Neural cell (in vitro differentiated cells): ENCODE measurements around the gene PSMB7. TPM values are rescaled to one million over a fixed set of nuclear protein-coding genes. Genes with fewer than 3 reads are reported as not detected.

Source experiments
- H2AFZ ChIP-seq: fragments of 200-600, 300-800 bp; sonication (generic), shearing (Covaris generic); 2 replicates; pipeline ENCODE4 v1.6.0; 2014; ENCODE audit warnings: low read depth, mild to moderate bottlenecking, antibody characterized with exemption, low read length, moderate library complexity
- H3F3A ChIP-seq: fragments of 200-600 bp; shearing (Covaris generic); 2 replicates; pipeline ENCODE4 v1.6.1; 2016; ENCODE audit warnings: mild to moderate bottlenecking, moderate library complexity, mixed read lengths, antibody characterized with exemption, low read length; ENCODE audit not compliant: insufficient read depth, poor library complexity, severe bottlenecking
- H3K27ac ChIP-seq: fragments of 200-600, 300-800 bp; sonication (generic), shearing (Covaris generic); 2 replicates; pipeline ENCODE4 v1.5.1; 2014; ENCODE audit warnings: mild to moderate bottlenecking, low read length, moderate library complexity
- H3K27me3 ChIP-seq: fragments of 300-800, 200-600 bp; sonication (generic), shearing (Covaris generic); 2 replicates; pipeline ENCODE4 v1.6.0; 2014; ENCODE audit warnings: mild to moderate bottlenecking, low read depth, low read length, moderate library complexity; ENCODE audit not compliant: insufficient read depth
- H3K36me3 ChIP-seq: fragments of 300-800, 200-600 bp; sonication (generic), shearing (Covaris generic); 2 replicates; pipeline ENCODE4 v1.5.1; 2014; ENCODE audit warnings: mild to moderate bottlenecking, antibody characterized with exemption, low read length, moderate library complexity; ENCODE audit not compliant: insufficient read depth
- H3K4me2 ChIP-seq: fragments of 300-800, 200-600 bp; sonication (generic), shearing (Covaris generic); 2 replicates; pipeline ENCODE4 v1.6.0; 2014; ENCODE audit warnings: mild to moderate bottlenecking, low read length
- H3K4me3 ChIP-seq: fragments of 300-800, 200-600 bp; sonication (generic), shearing (Covaris generic); 2 replicates; pipeline ENCODE4 v1.5.1; 2014; ENCODE audit warnings: mild to moderate bottlenecking, low read length, moderate library complexity
- H3K79me2 ChIP-seq: fragments of 200-600 bp; shearing (Covaris generic); replicated peaks from 2 replicates; pipeline ENCODE4 v1.6.0; 2014; ENCODE audit warnings: mild to moderate bottlenecking, low read length, moderate library complexity; ENCODE audit not compliant: insufficient read depth
- H3K9ac ChIP-seq: fragments of 300-800, 200-600 bp; sonication (generic), shearing (Covaris generic); 2 replicates; pipeline ENCODE4 v1.6.1; 2016; ENCODE audit warnings: mild to moderate bottlenecking, low read length, mixed read lengths
- H3K9me2 ChIP-seq: fragments of 200-600 bp; shearing (Covaris generic); 2 replicates; pipeline ENCODE4 v1.6.1; 2016; ENCODE audit warnings: mild to moderate bottlenecking, low read length, mixed read lengths; ENCODE audit not compliant: insufficient read depth
- H3K9me3 ChIP-seq: fragments of 200-600, 300-800 bp; sonication (generic), shearing (Covaris generic); 2 replicates; pipeline ENCODE4 v1.6.1; 2016; ENCODE audit warnings: mild to moderate bottlenecking, mixed run types, low read length, moderate library complexity, mixed read lengths
- H4K20me1 ChIP-seq: fragments of 200-600 bp; shearing (Covaris generic); 2 replicates; pipeline ENCODE4 v1.6.1; 2016; ENCODE audit warnings: mild to moderate bottlenecking, mixed run types; ENCODE audit not compliant: insufficient read depth
- CTCF ChIP-seq: fragments of 450-650 bp; IDR thresholded peaks from 2 replicates; pipeline ENCODE4 v1.5.1; 2014; ENCODE audit warnings: antibody characterized with exemption, mild to moderate bottlenecking, moderate library complexity; ENCODE audit not compliant: poor library complexity, severe bottlenecking
- EP300 ChIP-seq: fragments of 450-650 bp; conservative IDR thresholded peaks from 2 replicates; pipeline ENCODE4 v1.6.1; 2014; ENCODE audit warnings: antibody characterized with exemption, mild to moderate bottlenecking, moderate library complexity; ENCODE audit not compliant: poor library complexity, severe bottlenecking
- EZH2 ChIP-seq: fragments of 200-600, 300-800 bp; shearing (Covaris generic), sonication (generic); IDR thresholded peaks from 2 replicates; pipeline ENCODE4 v1.6.1; 2014; ENCODE audit warnings: antibody characterized with exemption, low read length, borderline replicate concordance, mild to moderate bottlenecking; ENCODE audit not compliant: insufficient read depth, poor library complexity, severe bottlenecking
- MXI1 ChIP-seq: fragments of 450-650 bp; conservative IDR thresholded peaks from 2 replicates; pipeline ENCODE4 v1.6.1; 2014; ENCODE audit warnings: antibody characterized with exemption, mild to moderate bottlenecking; ENCODE audit not compliant: poor library complexity, severe bottlenecking
- POLR2AphosphoS5 ChIP-seq: IDR thresholded peaks from 2 replicates; pipeline ENCODE4 v1.6.1; 2012
- RAD21 ChIP-seq: fragments of 450-650 bp; conservative IDR thresholded peaks from 2 replicates; pipeline ENCODE4 v1.6.1; 2014; ENCODE audit warnings: antibody characterized with exemption, mild to moderate bottlenecking, moderate library complexity
- REST ChIP-seq: IDR thresholded peaks from 2 replicates; pipeline ENCODE4 v1.6.1; 2012; ENCODE audit warnings: borderline replicate concordance
- SMC3 ChIP-seq: fragments of 450-650 bp; conservative IDR thresholded peaks from 2 replicates; pipeline ENCODE4 v1.6.1; 2014; ENCODE audit warnings: antibody characterized with exemption, mild to moderate bottlenecking, moderate library complexity; ENCODE audit not compliant: poor library complexity
- TAF1 ChIP-seq: IDR thresholded peaks from 2 replicates; pipeline ENCODE4 v1.6.1; 2012; ENCODE audit warnings: low read depth
- polyA plus RNA-seq: library from polyadenylated mRNA; depleted of rRNA; stranded (reverse); fragments of >200 nt; gene quantifications from 2 replicates; pipeline ENCODE4 v1.2.3, GENCODE V29; 2014

PSMB7 gene
- polyA plus RNA-seq, 1 donor from 2014 or later, result 363 TPM

- no peak overlapping the region for H3K27ac ChIP-seq
- H3K9me3 ChIP-seq, result no peaks in the 10 kb centered on the region
- no peak overlapping the region for H3K4me3 ChIP-seq
- H3K27me3 ChIP-seq, result peaks cover 17% of the 10 kb centered on the region
- H3K9ac ChIP-seq, result no peak overlapping the region
- no peak overlapping the region for H3K4me2 ChIP-seq
- no peaks in the 10 kb centered on the region for H3K9me2 ChIP-seq
- H2AFZ ChIP-seq, result no peak overlapping the region
- no peaks in the 10 kb centered on the region for H3F3A ChIP-seq
- no peaks in the 10 kb centered on the region for H3K79me2 ChIP-seq
- TF ChIP-seq CTCF (no peak), TAF1 (no peak), MXI1 (no peak), EZH2 (no peak), SMC3 (no peak), RAD21 (no peak), EP300 (no peak), REST (no peak), POLR2AphosphoS5 (no peak)
- no peaks in the 10 kb centered on the region for H4K20me1 ChIP-seq
- H3K36me3 ChIP-seq, result no peaks in the 10 kb centered on the region
These were observed 35.9 kb upstream of the PSMB7 start for GRCh38 chr9:124450931-124451661.

- no peaks in the 10 kb centered on the region for H3F3A ChIP-seq
These were observed 35.1 kb upstream of the PSMB7 start, which contains the start of gene ADGRD2 for GRCh38 chr9:124450241-124450924. Gene ADGRD2, plus strand, starts transcription at chr9:124450451. Its CDS starts 1,216 bp downstream, at chr9:124451667.

More at GRCh38 chr9:124450241-124450924, 35.1 kb upstream of the PSMB7 start, which contains the start of gene ADGRD2:
- Histone ChIP-seq H3K9me3 (no peaks in the 10 kb centered on the region), H3K4me2 (no peak within 1 kb of the TSS), H3K79me2 (no peaks in the 10 kb centered on the region), H3K9ac (no peak within 1 kb of the TSS), H3K27me3 (peaks cover 17% of the 10 kb centered on the region), H3K4me3 (no peak within 1 kb of the TSS), H3K9me2 (no peaks in the 10 kb centered on the region), H4K20me1 (no peaks in the 10 kb centered on the region), H3K36me3 (no peaks in the 10 kb centered on the region), H3K27ac (no peak within 1 kb of the TSS), H2AFZ (no peak within 1 kb of the TSS)
- TF ChIP-seq RAD21, result no peak
- TF ChIP-seq REST, result no peak
- no peak for TF ChIP-seq EP300
- TF ChIP-seq MXI1, result no peak
- TF ChIP-seq EZH2, result no peak
- TF ChIP-seq SMC3, result no peak
